ENCODE data around the gene CARTPT.

Gene CARTPT

GRCh38 chr5:71738662-71739361, 19.7 kb downstream of the CARTPT start:
- DNase-seq = no peak

GRCh38 chr5:71740015-71740753, 21.1 kb downstream of the CARTPT start:
- DNase-seq = no peak

GRCh38 chr5:71743155-71743554, 24.1 kb downstream of the CARTPT start:
- no peak for DNase-seq

- no peak for DNase-seq
Measured at GRCh38 chr5:71744009-71744790, 25.1 kb downstream of the CARTPT start.

- DNase-seq = no peak
Measured at GRCh38 chr5:71747182-71747581, 28.1 kb downstream of the CARTPT start.

GRCh38 chr5:71748360-71748759, 29.3 kb downstream of the CARTPT start:
- no peak for DNase-seq

- DNase-seq = no peak
Measured at GRCh38 chr5:71751422-71751821, 32.3 kb downstream of the CARTPT start.

GRCh38 chr5:71752441-71753190, 33.5 kb downstream of the CARTPT start:
- DNase-seq = no peak

GRCh38 chr5:71757590-71758543, 38.8 kb downstream of the CARTPT start:
- DNase-seq = peak; percentile 56 to 80

- DNase-seq = no peak
Measured at GRCh38 chr5:71762826-71763225, 43.8 kb downstream of the CARTPT start.

- DNase-seq = no peak
Measured at GRCh38 chr5:71767661-71768060, 48.6 kb downstream of the CARTPT start.

- no peak for DNase-seq
Measured at GRCh38 chr5:71769287-71769686, 50.2 kb downstream of the CARTPT start.

- DNase-seq = no peak
Measured at GRCh38 chr5:71770381-71770780, 51.3 kb downstream of the CARTPT start.

Measured in SW 1271 (cell line).